ENCODE data around the gene PLB1.
A peak's percentile ranks its signal among the peaks of the same experiment; 100 is the strongest.

PLB1 gene

GRCh38 chr2:28606986-28607441, 111.2 kb downstream of the PLB1 start:
- H3K4me1 Mint-ChIP-seq (ENCODE audit: low read depth in 2 of 2) = peaks cover 0 to 10% of the 10 kb centered on the region in 2 donors
- ATAC-seq (replicated peaks) (no peak), DNase-seq (no peak)
- peak overlapping the region in 1 of 2 donors; percentile 57 for H3K27ac Mint-ChIP-seq
- peaks cover 7 to 14% of the 10 kb centered on the region in 2 donors for H3K27me3 Mint-ChIP-seq
- no peak overlapping the region for H3K4me3 Mint-ChIP-seq
- H3K36me3 Mint-ChIP-seq (ENCODE audit: insufficient read depth) = no peaks in the 10 kb centered on the region
- no peaks in the 10 kb centered on the region for H3K9me3 Mint-ChIP-seq

GRCh38 chr2:28607730-28608499, 112.1 kb downstream of the PLB1 start:
- Mint-ChIP-seq H3K4me1 (ENCODE audit: low read depth in 2 of 2) (peaks cover 0 to 9% of the 10 kb centered on the region in 2 donors), H3K9me3 (no peaks in the 10 kb centered on the region), H3K27me3 (peaks cover 7 to 14% of the 10 kb centered on the region in 2 donors), H3K4me3 (no peak overlapping the region), H3K27ac (no peak overlapping the region), H3K36me3 (ENCODE audit: insufficient read depth) (no peaks in the 10 kb centered on the region)
- ATAC-seq (replicated peaks) = no peak
- no peak for DNase-seq

DNA sequence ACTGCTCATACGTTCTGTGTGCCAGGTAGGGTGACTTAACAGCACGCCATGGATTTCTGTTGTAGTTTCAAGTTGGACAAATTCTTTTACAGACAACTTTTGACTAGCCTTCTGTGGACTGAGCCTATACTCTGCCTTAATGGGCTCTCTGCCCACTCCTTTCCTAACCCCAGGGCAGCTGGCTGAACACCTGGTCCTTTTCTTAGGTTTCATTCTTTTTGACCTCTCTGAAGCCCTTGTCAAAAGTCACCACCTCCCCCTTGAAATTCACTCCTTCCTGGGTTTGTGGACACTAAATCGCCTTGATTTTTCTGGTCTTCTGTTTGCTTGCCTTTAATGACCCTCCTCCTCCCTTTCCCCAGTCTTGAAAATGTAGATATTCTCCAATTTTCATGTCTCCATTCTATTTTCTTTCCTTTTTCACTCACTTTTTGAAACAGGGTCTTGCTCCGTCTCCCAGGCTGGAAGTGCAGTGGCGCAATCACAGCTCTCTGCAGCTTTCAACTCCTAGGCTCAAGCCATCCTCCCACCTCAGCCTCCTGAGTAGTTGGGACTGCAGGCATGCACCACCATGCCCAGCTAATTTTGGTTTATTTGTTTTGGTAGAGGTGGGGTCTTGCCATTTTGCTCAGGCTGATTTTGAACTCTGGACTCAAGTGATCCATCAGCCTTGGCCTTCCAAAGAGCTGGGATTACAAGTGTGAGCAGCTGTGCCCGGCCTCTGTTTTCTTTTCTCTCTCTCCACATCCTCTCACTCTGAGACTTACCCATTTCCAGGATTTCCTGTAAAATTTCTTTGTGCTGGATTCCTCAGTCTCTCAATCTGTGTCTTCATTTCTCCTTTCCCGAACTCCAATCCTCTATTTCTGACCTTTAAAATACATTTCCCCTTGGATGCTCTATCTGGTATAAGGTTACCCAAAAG, 112.9 kb downstream of the PLB1 start:
- Mint-ChIP-seq H3K4me1 (ENCODE audit: low read depth in 2 of 2) (peaks cover 0 to 6% of the 10 kb centered on the region in 2 donors), H3K27me3 (peaks cover 7 to 14% of the 10 kb centered on the region in 2 donors), H3K36me3 (ENCODE audit: insufficient read depth) (no peaks in the 10 kb centered on the region), H3K27ac (peak overlapping the region in 1 of 2 donors; percentile 26), H3K4me3 (no peak overlapping the region), H3K9me3 (no peaks in the 10 kb centered on the region)
- DNase-seq (no peak), ATAC-seq (replicated peaks) (no peak)

DNA sequence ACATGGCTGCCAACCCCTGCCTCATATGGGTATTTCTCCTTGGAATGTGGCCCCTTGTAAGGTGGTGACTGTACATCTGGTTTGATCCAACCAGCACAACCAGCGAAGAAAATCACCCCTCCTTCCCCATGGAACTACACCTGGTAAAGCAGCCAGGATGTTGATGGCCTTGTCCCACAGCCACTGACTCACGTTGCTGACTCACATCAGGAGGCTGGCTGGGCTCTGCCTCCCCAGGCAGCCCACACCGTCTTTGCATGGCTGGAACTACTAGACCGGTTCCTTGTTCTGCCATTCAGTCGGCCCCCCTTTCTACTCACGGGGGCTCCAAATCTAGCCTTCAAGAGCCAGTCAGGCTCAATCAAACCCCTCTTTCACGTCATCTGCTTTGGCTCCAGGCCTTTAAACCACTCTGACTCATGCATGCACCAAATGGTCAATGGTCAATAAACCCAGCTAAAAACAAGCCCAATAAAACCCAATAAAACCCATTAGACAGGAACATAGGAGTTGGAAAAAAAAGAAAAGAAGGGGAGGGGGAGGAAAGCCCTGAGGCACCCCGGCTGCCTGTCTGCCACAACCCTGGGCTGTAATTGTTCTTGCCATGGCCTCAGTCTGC, 114.8 kb downstream of the PLB1 start:
- H3K36me3 Mint-ChIP-seq (ENCODE audit: insufficient read depth) = no peaks in the 10 kb centered on the region
- H3K4me3 Mint-ChIP-seq = no peak overlapping the region
- H3K9me3 Mint-ChIP-seq = no peaks in the 10 kb centered on the region
- ATAC-seq (replicated peaks) (no peak), DNase-seq (no peak)
- H3K27me3 Mint-ChIP-seq = peaks cover 7 to 14% of the 10 kb centered on the region in 2 donors
- H3K4me1 Mint-ChIP-seq (ENCODE audit: low read depth in 2 of 2) = peaks cover 0 to 6% of the 10 kb centered on the region in 2 donors
- no peak overlapping the region for H3K27ac Mint-ChIP-seq

DNA sequence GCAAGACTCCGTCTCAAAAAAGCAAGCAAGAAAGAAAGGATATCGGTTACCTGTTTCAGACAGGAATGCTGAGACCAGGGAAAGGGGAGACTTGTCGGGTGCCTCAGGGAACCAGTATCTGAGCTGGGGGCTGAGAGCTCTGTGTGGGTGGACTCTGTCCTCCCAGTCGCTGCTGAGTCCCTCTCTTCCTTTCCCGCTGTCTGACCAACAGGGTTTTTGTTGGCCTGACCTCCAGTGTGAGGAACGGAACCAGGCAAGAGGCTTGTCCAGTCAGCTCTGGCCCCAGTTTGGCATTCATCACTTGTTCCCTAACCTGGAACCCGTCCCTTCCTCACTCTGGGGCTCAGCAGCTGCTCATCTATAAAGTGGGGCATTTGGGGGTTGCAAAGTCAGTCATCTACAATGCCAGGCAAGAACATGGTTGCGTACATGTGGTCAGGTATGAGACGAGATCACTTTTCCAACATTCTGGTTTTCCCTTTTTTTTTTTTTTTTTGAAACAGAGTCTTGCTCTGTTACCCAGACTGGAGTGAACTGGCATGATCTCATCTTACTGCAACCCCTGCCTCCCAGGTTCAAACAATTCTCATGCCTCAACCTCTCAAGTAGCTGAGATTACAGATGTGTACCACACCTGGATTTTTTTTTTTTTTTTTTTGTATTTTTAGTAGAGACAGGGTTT, 116.4 kb downstream of the PLB1 start:
- H3K27me3 Mint-ChIP-seq = peaks cover 7 to 14% of the 10 kb centered on the region in 2 donors
- H3K27ac Mint-ChIP-seq = no peak overlapping the region
- H3K36me3 Mint-ChIP-seq (ENCODE audit: insufficient read depth) = no peaks in the 10 kb centered on the region
- ATAC-seq (replicated peaks) = no peak
- no peaks in the 10 kb centered on the region for H3K9me3 Mint-ChIP-seq
- H3K4me3 Mint-ChIP-seq = no peak overlapping the region
- DNase-seq = no peak
- H3K4me1 Mint-ChIP-seq (ENCODE audit: low read depth in 2 of 2) = peaks cover 0 to 3% of the 10 kb centered on the region in 2 donors

- Mint-ChIP-seq H3K4me1 (ENCODE audit: low read depth in 2 of 2) (peaks cover 0 to 10% of the 10 kb centered on the region in 2 donors), H3K27ac (no peak overlapping the region), H3K27me3 (peaks cover 7 to 14% of the 10 kb centered on the region in 2 donors), H3K36me3 (ENCODE audit: insufficient read depth) (no peaks in the 10 kb centered on the region), H3K4me3 (no peak overlapping the region), H3K9me3 (no peaks in the 10 kb centered on the region)
- DNase-seq = no peak
- peak; percentile 40 for ATAC-seq (replicated peaks)
Observed at GRCh38 chr2:28613186-28613585, 117.3 kb downstream of the PLB1 start.

GRCh38 chr2:28613633-28614501, 118.0 kb downstream of the PLB1 start:
- Mint-ChIP-seq H3K4me3 (no peak overlapping the region), H3K36me3 (ENCODE audit: insufficient read depth) (no peaks in the 10 kb centered on the region), H3K27me3 (peaks cover 7 to 14% of the 10 kb centered on the region in 2 donors), H3K9me3 (no peaks in the 10 kb centered on the region), H3K4me1 (ENCODE audit: low read depth in 2 of 2) (peaks cover 0 to 14% of the 10 kb centered on the region in 2 donors), H3K27ac (no peak overlapping the region)
- ATAC-seq (replicated peaks) = no peak
- DNase-seq = no peak

DNA sequence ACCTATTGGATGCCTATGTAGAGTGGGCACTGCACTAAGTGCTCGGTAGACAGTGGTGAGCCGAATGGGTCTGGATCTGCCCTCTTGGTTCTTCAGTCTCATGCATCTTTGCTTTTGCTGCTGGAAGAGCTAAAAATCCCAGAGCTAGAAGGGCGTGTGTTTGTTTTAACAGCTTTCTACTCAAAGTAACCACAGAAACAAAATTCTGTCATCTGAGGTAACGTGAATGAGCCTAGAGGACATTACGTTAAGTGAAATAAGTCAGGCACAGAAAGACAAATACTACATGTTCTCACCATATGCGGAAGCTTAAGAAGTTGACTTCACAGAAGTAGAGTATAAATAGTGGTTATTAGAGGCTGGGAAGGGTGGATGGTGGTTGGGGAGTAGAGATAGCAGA, 119.8 kb downstream of the PLB1 start:
- no peaks in the 10 kb centered on the region for H3K36me3 Mint-ChIP-seq (ENCODE audit: insufficient read depth)
- ATAC-seq (replicated peaks) = peak; percentile 51
- peaks cover 7 to 12% of the 10 kb centered on the region in 2 donors for H3K27me3 Mint-ChIP-seq
- no peak overlapping the region for H3K27ac Mint-ChIP-seq
- DNase-seq = no peak
- peaks cover 17 to 31% of the 10 kb centered on the region in 2 donors for H3K4me1 Mint-ChIP-seq (ENCODE audit: low read depth in 2 of 2)
- H3K9me3 Mint-ChIP-seq = no peaks in the 10 kb centered on the region
- H3K4me3 Mint-ChIP-seq = no peak overlapping the region

- no peak for ATAC-seq (replicated peaks)
- DNase-seq = no peak
- no peak overlapping the region for H3K4me3 Mint-ChIP-seq
- H3K27ac Mint-ChIP-seq = no peak overlapping the region
- peaks cover 6% of the 10 kb centered on the region for H3K36me3 Mint-ChIP-seq (ENCODE audit: insufficient read depth)
- peaks cover 2 to 4% of the 10 kb centered on the region in 2 donors for H3K27me3 Mint-ChIP-seq
- H3K9me3 Mint-ChIP-seq = no peaks in the 10 kb centered on the region
- H3K4me1 Mint-ChIP-seq (ENCODE audit: low read depth in 2 of 2) = peaks cover 25 to 37% of the 10 kb centered on the region in 2 donors
Observed at GRCh38 chr2:28616396-28616999, 120.6 kb downstream of the PLB1 start.

- no peak for ATAC-seq (replicated peaks)
- Mint-ChIP-seq H3K36me3 (ENCODE audit: insufficient read depth) (peaks cover 14% of the 10 kb centered on the region), H3K9me3 (no peaks in the 10 kb centered on the region), H3K4me1 (ENCODE audit: low read depth in 2 of 2) (peaks cover 34 to 45% of the 10 kb centered on the region in 2 donors), H3K27me3 (no peaks in the 10 kb centered on the region), H3K4me3 (no peak overlapping the region), H3K27ac (peak overlapping the region in 1 of 2 donors; percentile 100)
- DNase-seq = no peak
Observed at GRCh38 chr2:28617502-28618184, 121.8 kb downstream of the PLB1 start.

DNA sequence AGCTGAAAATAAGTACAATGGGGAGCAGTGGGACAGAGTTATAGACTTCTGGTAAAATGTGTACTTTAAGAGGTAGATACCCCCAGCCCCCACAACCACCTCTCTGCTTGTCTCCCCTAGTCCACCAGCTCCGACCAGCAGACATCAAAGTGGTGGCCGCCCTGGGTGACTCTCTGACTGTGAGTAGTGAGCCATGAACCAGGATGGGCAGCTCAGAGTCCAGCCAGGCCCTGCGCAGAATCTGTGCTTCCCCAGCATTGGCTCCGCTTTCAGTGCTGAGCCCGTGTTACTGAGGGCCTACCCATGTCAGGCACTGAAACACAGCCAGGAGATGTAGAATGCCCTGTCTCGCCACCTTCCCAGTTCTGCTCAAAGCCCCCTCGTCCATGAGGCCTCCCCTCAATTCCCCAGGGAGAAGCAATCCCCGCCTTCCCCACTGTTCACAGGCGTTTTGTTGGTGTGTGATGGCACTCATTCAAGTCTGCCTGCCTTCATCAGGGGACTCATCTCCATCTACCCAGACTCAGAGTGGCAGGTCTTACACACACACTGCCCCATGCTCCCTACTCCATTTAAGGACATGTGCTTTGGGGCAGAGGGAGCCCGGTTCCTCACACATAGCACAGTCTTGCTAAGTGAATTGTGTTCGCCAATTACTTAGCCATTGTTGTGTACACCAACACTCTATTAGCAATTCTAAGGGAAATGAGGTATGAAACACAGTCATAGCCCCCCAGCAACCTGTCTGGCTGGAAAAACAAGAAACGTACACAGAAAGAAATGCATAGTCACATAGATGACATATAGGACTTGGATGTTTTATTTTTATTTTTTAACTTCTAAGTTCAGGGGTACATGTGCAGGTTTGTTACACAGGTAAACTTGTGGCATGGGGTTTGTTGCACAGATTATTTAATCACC, 122.6 kb downstream of the PLB1 start:
- ATAC-seq (replicated peaks) (no peak), DNase-seq (no peak)
- Mint-ChIP-seq H3K9me3 (no peaks in the 10 kb centered on the region), H3K36me3 (ENCODE audit: insufficient read depth) (peaks cover 14% of the 10 kb centered on the region), H3K4me1 (ENCODE audit: low read depth in 2 of 2) (peaks cover 34 to 49% of the 10 kb centered on the region in 2 donors), H3K27ac (peak overlapping the region; percentile 98 to 100), H3K27me3 (no peaks in the 10 kb centered on the region), H3K4me3 (no peak overlapping the region)
